Fibroblast of lung (primary cell): ENCODE results near the gene TMPRSS4.

Source experiments
- CTCF ChIP-seq, 2 donors: IDR thresholded peaks in 1 of 2; conservative IDR thresholded peaks in 1 of 2; 1 replicate in 1 of 2; 2 replicates in 1 of 2; pipeline ENCODE4 v1.5.1; 2011 to 2012; ENCODE audit warnings: low read length in 2 of 2, control low read depth in 1 of 2, inconsistent platforms in 1 of 2, low read depth in 1 of 2, mild to moderate bottlenecking in 1 of 2
- EZH2 ChIP-seq: IDR thresholded peaks from 2 replicates; pipeline ENCODE4 v1.5.1; 2012; ENCODE audit warnings: low read length, control low read depth, mild to moderate bottlenecking; ENCODE audit errors: missing control alignments

DNA sequence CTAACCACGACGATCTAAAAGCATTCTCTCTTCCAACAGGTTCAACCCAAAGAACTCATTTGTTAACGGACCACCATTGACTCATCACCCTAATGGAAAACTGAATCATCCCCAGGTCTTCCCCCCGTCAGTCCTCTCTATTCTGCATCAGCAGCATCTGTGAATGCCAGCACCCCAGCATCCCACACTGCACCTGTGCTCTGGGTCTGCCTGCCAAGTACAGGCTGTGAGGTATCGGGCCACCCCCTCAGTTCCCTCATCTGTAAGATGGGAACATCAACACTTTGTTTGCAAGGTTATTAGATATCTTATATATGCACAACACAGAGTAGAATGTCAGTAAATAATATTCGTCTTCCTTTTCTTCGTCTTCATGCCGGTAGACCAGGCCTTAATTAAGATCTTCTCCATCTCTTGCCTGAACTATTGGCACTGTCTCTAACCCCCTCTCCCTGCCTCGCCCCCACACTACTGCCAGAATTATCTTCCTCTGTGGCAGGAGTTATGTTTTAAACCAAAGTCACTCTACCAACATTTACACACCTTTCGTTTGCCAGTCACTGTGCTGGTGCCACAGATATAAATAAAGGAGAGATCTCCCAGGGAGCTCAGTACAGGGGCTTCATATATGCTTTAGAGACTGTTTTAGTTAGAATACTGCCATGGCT lies 7.8 kb upstream of the TMPRSS4 start:
- TF ChIP-seq CTCF (conservative IDR thresholded peaks at IDR 0.05 in 1 of 2, IDR thresholded peaks at IDR 0.05 in 1 of 2; ENCODE audit: low read depth in 1 of 2, low read length in 2 of 2) (no peak), EZH2 (no peak)
